Sciatic nerve (tissue), 2 donors: Measurements from ENCODE around the gene MICAL1. TPM values are rescaled to one million over a fixed set of nuclear protein-coding genes. Genes with fewer than 3 reads are reported as not detected.
A peak's percentile ranks its signal among the peaks of the same experiment; 100 is the strongest.

Experiments used
- ATAC-seq: fragments of 200-7000 bp; cut with Tn5 transposase; one replicate; pipeline ENCODE4 v1.9.1; 2020; ENCODE audit warnings: mild to moderate bottlenecking, moderate library complexity
- DNase-seq: peaks from one replicate; pipeline ENCODE4 v3.0.0-alpha.2; 2020; ENCODE audit warnings: low spot score
- intact Hi-C: fragments of 100-400 bp; cut with DNase I; formaldehyde crosslinking; loops from one replicate; pipeline ENCODE4 v1.14.2; 2022
- total RNA-seq: library from RNA; stranded (reverse); fragmentation: NEBNext Ultra II Directional; extraction: Animal tissue kit (Norgen Biotek cat#: 25700); gene quantifications from one replicate; pipeline ENCODE4 v1.2.1, GENCODE V29; 2021
- donor health status: DM: no; HTN: no; CAD: no.
- donor health status: DM: no; HTN: no; CAD: no.

The MICAL1 gene
- total RNA-seq, 1 donor from 2014 or later, result 53.9 TPM

DNA sequence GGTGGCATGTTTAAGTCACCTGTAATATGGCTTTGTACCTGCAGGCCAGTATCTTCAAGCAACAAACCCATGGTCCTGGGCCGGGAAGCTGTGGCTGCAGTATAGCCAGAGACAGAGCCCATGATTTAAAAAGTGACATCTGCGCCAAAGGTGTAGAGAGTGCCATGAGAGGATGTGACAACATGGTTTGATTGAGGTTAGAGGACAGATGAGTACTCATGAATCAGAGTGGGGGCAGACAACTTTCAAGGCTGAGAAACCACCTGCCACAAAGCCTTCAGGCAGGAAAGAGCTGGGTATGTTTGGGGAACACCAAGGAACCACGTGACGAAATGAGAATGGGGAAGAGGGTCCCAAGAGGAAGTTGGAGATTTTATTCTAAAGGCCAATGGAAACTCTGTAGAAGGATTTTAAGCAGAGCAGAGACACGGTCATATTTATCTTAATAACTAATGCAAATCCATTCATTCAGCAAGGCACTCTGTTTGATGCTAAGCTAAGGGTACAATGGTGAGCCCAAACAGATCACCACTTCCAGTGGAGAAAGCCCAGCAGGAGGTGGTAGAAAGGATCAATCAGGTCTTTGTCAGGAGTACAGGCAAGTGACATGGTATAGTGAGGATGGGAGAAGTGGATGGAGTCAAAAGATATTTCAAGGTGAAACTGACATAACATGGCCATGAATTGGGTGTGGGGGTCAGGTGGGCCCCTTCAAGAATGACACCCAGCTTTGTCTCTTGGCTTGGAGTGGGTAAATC, 3.4 kb upstream of the MICAL1 start:
- intact Hi-C loops, result no loop called here
- ATAC-seq (no peak), DNase-seq (no peak)

DNA sequence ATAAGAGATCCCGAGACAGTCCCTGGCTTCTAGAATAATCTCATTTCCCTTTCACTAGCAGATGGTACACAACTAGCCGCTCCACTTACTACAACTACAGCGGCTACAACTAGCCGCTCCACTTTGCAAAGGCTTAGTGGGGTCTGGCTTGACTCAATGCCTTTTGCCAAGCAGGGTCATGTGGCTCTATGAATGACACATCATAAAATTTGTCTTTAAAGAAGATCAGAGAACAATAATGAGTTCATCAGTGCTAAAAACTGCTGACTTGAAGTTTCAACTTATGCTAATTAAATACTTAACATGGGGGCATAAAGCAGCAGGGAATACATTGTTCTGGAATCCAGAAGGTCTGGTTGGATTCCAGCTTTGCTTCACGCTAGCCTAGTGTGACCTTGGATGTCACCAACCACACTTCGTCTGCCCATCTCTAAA, 2.0 kb upstream of the MICAL1 start:
- intact Hi-C loops, result no loop called here
- DNase-seq (no peak), ATAC-seq (no peak)

DNA sequence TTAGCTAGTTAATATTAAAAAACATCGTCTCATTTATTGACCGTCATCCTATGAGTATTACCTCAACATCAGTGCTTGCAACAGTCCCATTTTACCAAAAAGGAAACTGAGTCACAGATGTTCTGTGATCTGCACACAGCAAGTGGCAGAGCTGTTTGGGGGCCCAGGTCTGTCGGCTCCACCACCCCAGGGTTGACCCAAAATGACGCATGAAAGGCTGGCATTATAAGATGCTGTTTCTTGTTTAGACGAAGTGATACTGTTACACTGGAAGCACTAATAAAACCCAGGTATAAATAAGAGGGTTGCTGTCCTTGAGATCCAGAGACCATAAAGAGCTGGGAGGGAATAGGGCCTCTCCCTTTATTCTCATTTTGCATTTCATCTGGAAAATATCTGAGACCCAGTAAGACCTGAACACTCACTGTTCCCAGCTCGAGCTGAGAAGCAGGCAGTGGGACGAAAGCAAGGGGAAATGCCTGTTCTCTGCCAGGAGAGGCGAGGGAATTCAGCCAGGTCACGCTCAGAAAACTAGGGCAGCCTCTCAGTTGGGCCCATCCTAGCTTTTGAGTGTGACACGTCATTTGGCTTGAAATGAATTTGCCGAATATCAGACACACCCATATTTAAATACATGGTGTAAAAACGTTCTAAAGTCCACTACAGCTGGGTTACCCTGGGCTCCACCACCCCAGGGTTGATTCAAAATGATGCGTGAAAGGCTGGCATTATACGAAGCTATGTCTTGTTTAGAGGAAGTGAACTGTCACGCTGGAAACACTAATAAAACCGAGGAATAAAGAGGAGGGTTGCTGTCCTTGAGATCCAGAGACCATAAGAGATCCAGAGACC, 1.4 kb upstream of the MICAL1 start:
- ATAC-seq (peak; percentile 58), DNase-seq (no peak)
- intact Hi-C loops, result no loop called here

DNA sequence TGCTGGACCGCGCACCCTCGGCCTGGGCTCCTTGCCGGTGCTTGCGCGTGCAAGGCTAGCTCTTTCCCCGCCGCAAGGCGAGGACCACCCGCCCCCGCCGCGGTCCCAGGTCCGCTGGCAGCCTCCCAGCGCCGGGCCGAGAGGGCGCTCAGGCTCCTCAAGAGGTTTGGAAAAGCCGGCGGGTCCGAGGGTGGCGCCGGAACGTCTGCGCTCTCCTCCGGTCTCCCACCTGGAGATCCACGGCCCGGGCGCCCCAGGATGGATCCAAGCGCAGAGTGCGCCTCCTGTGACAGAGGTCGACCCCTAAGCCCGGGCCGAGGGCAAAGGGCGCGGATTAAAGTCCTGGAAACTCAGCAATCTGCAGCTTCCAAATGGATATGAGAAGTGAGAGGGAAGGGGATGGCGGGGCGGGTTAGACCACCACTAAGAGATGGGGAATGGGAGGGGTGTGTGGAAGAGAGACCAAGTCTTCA, 575 bp upstream of the MICAL1 start:
- peak; percentile 1 for ATAC-seq

DNA sequence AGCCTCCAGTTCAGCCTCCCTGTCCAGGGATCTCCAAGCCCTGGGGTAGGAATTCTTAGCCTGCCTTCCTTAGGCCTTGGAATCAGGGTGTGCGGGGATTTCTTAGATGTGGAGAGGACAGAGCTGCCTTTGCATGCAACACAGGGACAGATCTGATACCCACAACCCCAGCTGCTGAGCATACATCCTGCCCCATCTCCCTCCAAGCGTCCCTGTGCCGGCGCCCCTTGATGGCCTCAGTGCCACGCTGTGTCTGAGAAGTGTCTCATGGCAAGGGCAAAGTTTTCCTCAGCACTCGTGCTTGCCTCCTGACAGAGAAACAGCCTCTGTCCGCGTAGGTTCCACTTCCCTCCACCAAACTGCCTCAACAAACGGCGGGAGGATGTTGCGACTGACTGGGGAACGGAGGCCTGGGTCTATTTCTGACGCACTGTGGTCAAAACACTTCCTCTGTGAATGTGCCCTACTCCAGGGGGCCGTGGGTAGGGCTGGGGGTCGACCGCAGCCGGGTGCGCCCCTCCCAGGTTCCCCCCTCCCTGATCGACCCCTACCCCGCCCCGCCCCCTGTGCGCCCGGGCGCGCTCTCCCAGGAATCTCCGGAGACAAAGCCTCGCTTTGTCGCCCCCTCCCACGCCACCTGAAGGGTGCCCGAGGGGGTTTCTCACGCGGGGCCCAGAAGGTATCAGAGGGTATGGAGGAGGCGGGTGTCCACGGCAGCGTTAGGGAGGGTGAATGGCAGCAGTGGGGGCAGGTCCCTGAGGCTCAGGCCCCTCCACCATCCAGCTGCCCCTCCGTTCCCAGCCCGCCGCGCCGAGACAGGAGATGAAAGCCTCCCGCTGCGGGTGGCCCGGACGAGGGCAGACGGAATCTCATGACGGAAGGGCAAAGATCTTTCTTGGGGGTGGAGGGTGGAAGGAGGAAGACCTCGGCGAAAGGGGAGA, 806 bp downstream of the MICAL1 start:
- peak; percentile 78 for DNase-seq
- intact Hi-C loops, result no loop called here
- peak; percentile 42 for ATAC-seq

More for the DNA sequence above, 575 bp upstream of the MICAL1 start:
- no peak for DNase-seq
- intact Hi-C loops, result no loop called here

DNA sequence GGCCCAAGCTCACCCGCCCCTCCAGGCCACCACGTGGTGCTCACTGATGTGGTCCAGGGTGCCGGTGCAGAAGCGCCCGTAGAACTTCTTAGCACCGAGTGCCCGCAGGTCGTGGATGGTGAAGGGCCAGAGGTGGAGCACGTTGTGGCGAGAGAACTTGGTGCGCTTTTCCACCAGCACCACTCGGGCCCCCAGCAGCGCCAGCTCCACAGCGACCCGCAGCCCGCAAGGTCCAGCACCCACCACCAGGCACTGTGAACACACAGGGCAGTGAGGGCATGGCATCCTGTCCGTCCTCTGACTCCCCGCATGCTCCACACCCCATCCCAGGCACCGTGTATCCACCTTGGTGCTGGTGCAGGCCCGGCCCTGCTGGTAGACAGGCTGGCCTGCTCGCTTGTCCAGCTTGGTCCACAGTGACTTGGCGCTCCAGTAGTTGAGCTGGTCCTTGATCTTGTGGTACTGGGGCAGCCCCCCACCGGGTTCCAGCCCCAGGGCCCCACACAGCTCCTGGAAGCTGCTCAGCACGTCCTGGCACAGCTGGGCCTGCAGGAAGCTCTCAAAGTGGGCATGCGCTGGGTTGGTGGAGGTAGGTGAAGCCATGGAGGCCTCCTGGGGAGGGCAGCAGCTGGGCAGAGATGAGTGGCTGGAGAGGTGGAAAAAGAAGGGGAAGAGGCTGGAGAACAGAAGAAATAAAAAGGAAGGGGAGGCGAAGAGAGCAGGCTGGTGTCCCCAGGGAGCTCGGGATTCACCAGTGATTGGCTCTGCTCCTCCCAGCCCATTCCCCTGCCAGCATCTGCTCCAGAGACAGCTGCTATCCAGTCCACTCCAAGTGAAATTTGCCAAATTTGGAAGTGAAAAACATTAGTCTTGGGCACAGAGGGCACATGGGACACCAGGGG, 1.7 kb downstream of the MICAL1 start:
- ATAC-seq (peak; percentile 14), DNase-seq (no peak)
- intact Hi-C loops, result no loop called here

DNA sequence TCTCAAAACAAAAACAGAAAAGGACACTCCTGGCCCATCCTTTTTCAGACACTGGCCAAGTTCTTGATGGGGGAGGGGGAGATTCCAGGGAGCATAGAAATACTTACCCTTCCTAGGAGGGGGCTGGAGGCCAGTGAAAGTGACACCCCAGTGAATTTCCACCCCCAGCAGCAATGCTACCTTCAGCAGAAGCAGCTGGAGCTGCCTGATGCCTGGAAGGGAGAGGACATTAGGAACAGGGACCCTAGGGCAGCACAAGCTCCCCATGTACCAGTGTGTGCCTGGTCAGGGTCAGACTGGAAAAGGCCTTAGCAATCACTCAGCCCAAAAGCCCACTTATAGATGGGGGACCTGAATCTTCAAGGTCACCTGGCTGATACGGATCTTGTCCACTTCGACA, 2.4 kb downstream of the MICAL1 start:
- DNase-seq (no peak), ATAC-seq (no peak)
- intact Hi-C loops, result no loop called here

DNA sequence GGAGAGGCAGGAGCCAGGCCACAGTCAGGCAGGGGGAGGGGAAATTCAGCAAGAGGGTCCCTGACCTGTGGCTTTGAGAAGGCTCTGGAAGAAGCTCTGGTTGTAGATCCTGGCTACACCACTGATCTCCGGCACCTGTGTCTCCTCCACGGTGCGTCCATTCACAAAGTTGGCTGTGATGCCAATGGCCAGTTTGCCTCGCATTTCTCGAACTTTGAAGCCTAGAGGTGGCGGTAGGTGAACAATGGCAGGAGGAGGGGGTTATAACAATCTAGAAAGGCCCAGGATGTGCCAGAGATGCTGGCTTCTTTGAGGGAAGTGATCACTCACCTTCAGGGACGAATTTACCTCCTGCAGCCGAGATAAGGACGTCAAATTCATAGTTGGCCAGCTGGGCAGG, 3.4 kb downstream of the MICAL1 start:
- DNase-seq (no peak), ATAC-seq (no peak)
- intact Hi-C loops, result no loop called here

DNA sequence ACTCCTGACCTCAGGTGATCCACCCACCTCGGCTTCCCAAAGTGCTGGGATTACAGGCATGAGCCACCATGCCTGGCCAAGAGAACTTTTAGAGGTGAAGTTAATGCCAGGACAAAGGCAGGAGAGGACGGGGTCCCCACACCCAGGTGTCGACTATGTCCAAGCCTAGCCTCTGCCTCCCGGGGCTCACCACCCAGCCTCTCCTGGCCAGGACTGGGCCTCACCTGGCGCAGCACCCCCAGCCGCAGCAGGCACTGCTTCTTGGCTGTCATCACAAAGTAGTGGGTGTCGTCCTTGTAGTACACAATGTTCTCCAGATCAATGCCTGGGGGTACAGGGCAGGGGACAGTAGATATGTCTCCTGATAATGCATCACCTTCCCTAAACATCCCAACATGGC, 4.2 kb downstream of the MICAL1 start:
- DNase-seq (no peak), ATAC-seq (no peak)
- intact Hi-C loops, result no loop called here

DNA sequence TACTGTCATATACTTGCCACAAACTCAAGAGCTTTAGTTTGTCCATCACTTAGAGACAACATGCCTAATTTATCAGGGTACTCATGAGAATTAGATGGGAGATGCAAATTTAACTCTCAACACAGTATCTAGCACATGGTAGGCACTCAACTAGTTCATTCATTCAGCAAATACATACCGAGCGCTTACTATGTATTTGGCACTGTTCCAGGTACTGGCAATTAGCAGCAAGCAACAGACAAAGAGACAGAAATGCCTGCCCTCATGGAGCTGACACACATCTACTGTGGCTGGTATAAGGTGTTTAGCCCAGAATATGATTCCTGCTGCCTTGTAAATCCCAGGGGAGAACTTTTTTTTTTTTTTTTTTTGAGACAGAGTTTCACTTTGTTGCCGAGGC, 4.8 kb downstream of the MICAL1 start:
- no peak for ATAC-seq

DNA sequence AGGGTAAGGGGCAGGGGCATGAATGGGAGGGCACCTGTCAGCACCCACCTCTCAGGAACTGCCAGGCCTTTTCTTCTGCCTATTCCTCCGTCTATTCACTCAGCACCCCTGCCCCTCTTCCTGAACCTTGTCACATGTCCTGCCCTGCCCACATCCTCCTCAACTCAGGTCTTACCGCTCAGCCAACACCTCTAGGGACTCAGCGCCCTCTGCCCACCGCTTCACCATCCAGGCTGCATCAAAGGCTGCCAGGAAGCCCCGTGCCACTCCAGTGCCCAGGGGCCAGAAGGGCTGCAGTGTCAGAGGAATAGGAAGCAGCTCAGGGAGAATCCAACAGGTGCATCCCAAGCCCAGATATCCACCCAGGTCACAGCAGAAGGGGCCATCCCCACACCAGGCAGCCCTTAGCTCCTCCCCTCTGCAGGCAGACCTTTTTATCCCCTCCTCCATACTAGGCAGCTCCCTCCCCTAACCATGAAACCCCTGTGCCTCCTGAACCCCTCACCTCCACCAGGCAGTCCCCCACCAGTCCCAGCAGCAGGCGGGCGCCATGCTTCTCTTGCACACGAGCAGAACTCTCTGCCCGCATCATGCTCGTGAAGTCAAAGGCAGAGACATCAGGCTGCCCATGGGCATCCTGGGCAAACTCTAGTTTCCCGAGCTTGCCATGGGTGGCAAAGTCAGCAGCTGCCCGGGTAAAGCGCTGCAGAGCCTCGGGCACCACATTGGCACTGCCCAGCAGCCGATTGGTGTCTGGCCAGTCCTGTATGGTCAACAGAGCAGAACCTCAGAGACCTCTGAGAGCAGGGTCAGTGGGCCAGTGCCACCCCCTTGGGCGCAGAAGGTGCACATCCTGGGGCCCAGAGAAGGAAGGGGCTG, 5.5 kb downstream of the MICAL1 start:
- ATAC-seq, result no peak
- DNase-seq, result no peak
- intact Hi-C loops, result no loop called here

More for the DNA sequence above, 4.8 kb downstream of the MICAL1 start:
- intact Hi-C loops, result no loop called here
- no peak for DNase-seq

DNA sequence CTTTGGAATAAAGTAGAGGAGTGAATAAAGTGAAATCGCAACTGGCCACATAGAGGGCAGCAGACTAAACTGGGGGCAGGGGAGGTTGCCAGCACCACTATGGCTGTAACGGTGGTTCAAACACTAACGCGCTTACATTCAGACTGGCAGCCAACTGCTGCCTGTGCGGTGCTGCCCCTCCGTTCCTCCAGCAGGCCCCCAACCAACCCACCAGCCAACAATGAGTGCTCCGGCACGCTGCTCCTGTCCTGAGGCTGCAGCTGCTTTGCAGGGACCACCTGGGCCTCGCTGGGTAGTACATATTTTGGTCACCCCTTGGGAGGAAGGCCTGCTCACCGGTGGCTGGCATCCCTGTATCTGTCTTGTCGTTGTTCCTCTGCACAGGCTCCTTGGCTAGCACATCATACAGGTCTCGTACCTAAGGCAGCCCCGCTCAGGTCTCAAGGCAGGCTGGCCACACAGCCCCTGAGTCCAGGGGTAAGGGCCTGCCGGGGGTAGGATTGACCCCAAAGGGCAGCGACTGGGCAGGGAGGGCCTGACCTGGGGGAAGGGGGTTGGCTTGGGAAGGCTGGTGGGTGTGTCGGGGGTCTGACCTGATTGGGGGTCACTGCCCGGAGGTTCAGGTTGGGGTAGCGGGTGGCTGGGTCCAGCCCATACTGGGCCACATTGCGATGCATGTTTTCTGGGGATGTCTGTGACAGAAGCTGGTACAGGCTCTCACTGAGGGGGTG, 6.3 kb downstream of the MICAL1 start:
- ATAC-seq (no peak), DNase-seq (no peak)
- intact Hi-C loops, result no loop called here

DNA sequence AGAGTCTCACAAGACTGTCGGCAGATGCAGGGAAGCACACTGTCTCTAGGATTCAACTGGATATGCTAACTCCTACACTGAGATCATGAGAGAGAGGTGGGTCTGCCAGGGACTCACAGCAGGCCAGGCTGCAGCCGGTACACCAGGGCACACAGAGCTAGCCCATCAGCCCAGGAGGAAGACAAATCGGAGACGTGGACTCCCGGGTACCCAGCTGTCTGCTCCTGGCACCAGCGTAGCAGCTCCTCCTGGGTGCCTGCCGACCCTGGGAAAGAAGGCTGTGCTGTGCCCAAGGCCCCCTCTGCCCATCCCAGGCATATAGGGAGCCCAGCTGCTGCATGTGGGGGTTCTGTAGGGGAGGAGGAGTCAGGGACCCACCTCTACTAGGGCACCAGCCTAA, 7.0 kb downstream of the MICAL1 start:
- intact Hi-C loops, result no loop called here

DNA sequence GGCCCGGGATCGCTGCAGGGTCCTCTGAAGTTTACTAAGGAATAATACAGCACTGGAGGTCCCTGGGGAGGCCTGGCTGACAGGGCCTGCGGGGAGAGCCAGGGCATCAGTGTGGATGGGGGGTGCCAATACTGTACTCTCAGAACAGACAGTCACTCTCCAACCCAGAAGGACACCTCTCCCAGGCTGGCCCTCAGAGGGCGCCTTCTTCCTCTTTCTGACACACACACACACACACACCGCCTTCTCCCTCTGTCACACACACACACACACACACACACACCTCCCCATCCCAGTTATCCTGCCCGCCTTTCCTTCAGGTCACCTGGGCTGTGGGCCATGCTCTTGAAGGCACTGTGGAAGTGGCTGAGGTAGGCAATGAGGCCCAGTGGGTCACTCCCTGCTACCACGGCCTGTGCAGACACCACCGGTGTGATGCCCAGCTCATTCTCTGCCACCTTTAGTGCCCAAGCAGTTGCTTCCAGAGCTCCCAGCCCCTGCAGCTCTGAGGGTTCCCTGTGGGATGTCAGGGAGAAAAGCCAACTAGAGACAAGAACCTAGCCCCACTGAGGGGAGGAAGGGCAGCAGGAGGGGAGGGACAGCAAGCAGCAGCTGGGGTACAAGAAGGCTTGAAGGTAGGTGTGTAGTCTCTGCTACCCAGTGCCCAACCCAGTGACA, 7.6 kb downstream of the MICAL1 start:
- ATAC-seq, result no peak
- intact Hi-C loops, result no loop called here
- DNase-seq, result no peak

More for the DNA sequence above, 7.0 kb downstream of the MICAL1 start:
- DNase-seq (no peak), ATAC-seq (no peak)

DNA sequence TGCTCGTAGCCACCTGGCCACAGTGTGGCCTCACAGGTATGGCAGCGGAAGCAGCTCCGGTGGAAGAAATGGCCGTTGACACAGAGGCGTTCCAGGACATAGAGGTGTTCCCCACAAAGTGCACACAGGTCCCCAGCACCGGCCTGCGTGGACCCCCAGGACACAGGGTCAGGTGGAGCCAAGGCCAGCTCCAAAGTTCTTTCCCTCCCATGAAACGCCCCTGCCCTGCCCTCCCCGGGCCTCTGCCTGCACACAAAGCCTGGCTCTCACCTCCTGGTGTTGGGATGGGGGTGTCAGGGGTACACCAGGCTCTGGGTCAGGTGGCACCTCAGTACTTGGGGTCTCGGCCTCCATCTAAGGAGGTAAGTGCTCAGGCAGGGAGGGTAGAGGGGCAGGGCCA, 8.5 kb downstream of the MICAL1 start:
- DNase-seq, result no peak
- intact Hi-C loops, result no loop called here
- no peak for ATAC-seq

DNA sequence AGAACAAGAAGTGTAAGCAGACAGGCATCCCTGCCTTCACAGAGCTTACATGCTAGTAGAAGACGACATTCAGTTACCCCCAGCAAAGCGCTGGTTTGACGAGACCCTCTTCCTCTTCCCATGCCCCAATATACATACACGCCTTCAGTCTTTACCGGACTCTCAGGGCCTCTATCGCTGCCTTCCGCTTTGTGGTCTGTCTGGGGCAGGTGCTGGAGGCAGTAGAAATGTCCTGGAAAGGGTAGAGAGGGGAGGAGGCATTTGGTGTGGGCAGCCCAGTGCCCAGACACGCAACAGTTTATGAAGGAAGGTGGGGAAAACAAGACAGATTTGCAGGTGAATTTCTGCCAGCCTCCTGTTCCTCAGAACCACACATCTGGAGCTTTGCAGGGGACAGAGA, 9.0 kb downstream of the MICAL1 start:
- intact Hi-C loops, result no loop called here
- DNase-seq, result no peak
- ATAC-seq, result no peak
